Lung (tissue), 12 donors: ENCODE data around the gene SMC3. TPM values are rescaled to one million over a fixed set of nuclear protein-coding genes. Genes with fewer than 3 reads are reported as not detected.

ENCODE experiments used
- ATAC-seq: fragments of 200-7000 bp; cut with Tn5 transposase; one replicate; pipeline ENCODE4 v1.9.1; 2020; ENCODE audit warnings: moderate number of reproducible peaks; ENCODE audit not compliant: insufficient read depth, low FRiP score
- DNase-seq, 3 donors: peaks; one replicate each; pipeline ENCODE4 v3.0.0-alpha.2; 2013 to 2017
- H3K27ac ChIP-seq, 2 donors: one replicate each; pipeline ENCODE4 v1.5.1; 2013; ENCODE audit warnings: mild to moderate bottlenecking in 2 of 2, moderate library complexity in 2 of 2, control low read depth in 1 of 2, inconsistent platforms in 1 of 2, low read depth in 1 of 2, low read length in 1 of 2
- H3K27me3 ChIP-seq, 3 donors: one replicate each; pipeline ENCODE4 v1.5.1; 2013; ENCODE audit warnings: low read length in 2 of 3; ENCODE audit not compliant: control insufficient read depth in 3 of 3, insufficient read depth in 3 of 3
- H3K36me3 ChIP-seq, 4 donors: one replicate each; pipeline ENCODE4 v1.5.1; 2013; ENCODE audit warnings: low read length in 4 of 4, mild to moderate bottlenecking in 1 of 4, moderate library complexity in 1 of 4; ENCODE audit not compliant: control insufficient read depth in 4 of 4, insufficient read depth in 4 of 4
- H3K4me1 ChIP-seq, 5 donors: one replicate each; pipeline ENCODE4 v1.5.1; 2013; ENCODE audit warnings: low read length in 5 of 5, mild to moderate bottlenecking in 2 of 5, moderate library complexity in 1 of 5; ENCODE audit not compliant: control insufficient read depth in 5 of 5, insufficient read depth in 5 of 5
- H3K4me3 ChIP-seq: one replicate; pipeline ENCODE4 v1.5.1; 2013; ENCODE audit warnings: mild to moderate bottlenecking, control low read depth, moderate library complexity
- H3K9ac ChIP-seq, 2 donors: one replicate each; pipeline ENCODE4 v1.5.1; 2013; ENCODE audit warnings: low read length in 2 of 2, control low read depth in 1 of 2; ENCODE audit not compliant: insufficient read depth in 1 of 2
- H3K9me3 ChIP-seq, 4 donors: one replicate each; pipeline ENCODE4 v1.5.1; 2013; ENCODE audit warnings: low read length in 3 of 4, mild to moderate bottlenecking in 1 of 4, moderate library complexity in 1 of 4; ENCODE audit not compliant: control insufficient read depth in 4 of 4, insufficient read depth in 3 of 4
- CTCF ChIP-seq: IDR thresholded peaks from 2 replicates; pipeline ENCODE4 v1.5.1; 2012; ENCODE audit warnings: mild to moderate bottlenecking; ENCODE audit errors: control extremely low read depth, extremely low read depth
- WGBS, 2 donors: extraction: QIAGEN DNeasy Blood & Tissue Kit; methylation state at CpG; one replicate each; pipeline ENCODE4 v1.1.7; 2013; 5-methylcytosine and 5-hydroxymethylcytosine counted together
- polyA plus RNA-seq, 2 donors: library from polyadenylated mRNA; stranded (reverse); fragments of 200-250 nt; gene quantifications; one replicate each; pipeline ENCODE4 v1.2.1, GENCODE V29; 2013
- total RNA-seq, 2 donors: library from RNA; depleted of rRNA in 1 of 2; stranded (reverse); fragments of >200 nt in 1 of 2; gene quantifications; one replicate each; pipeline ENCODE4 v1.2.1, GENCODE V29; 2014 to 2021
- donor health status: control.
- donor health status: control.
- donor health status: Bipolar disorder and iron deficiency.
- donor health status: healthy.
- donor health status: DM: yes; HTN: yes; CAD: no.

Gene SMC3
- total and polyA plus RNA-seq, 4 donors, result 11.9 to 41.3 (median 20.2) TPM

GRCh38 chr10:110540031-110540430 lies 27.5 kb upstream of the SMC3 start:
- Histone ChIP-seq H3K27me3 (no peaks in the 10 kb centered on the region), H3K9ac (no peak overlapping the region), H3K9me3 (no peaks in the 10 kb centered on the region), H3K27ac (no peak overlapping the region), H3K4me3 (no peak overlapping the region), H3K4me1 (peaks cover 0 to 7% (median 3%) of the 10 kb centered on the region in 5 donors), H3K36me3 (no peaks in the 10 kb centered on the region)
- DNase-seq (no peak), ATAC-seq (peak; percentile 51)
- TF ChIP-seq CTCF, result no peak
- WGBS, 2 donors, result 39 to 44% methylated on average over 1 of the region's 1 CpG

- no peak for DNase-seq
- peaks cover 0 to 10% (median 0%) of the 10 kb centered on the region in 5 donors for H3K4me1 ChIP-seq
- H3K9ac ChIP-seq, result peak overlapping the region in 1 of 2 donors; percentile 28
- no peak overlapping the region for H3K4me3 ChIP-seq
- no peak for ATAC-seq
- H3K27me3 ChIP-seq, result peaks cover 0 to 9% (median 8%) of the 10 kb centered on the region in 3 donors
- TF ChIP-seq CTCF, result no peak
- H3K36me3 ChIP-seq, result no peaks in the 10 kb centered on the region
- H3K27ac ChIP-seq, result peak overlapping the region in 1 of 2 donors; percentile 7
- no peaks in the 10 kb centered on the region for H3K9me3 ChIP-seq
Measured at GRCh38 chr10:110544958-110545537, 22.4 kb upstream of the SMC3 start.

- H3K9ac ChIP-seq, result no peak overlapping the region
- no peak overlapping the region for H3K4me3 ChIP-seq
- H3K27ac ChIP-seq, result no peak overlapping the region
- no peak for DNase-seq
- no peaks in the 10 kb centered on the region for H3K9me3 ChIP-seq
- ATAC-seq, result no peak
- H3K4me1 ChIP-seq, result peaks cover 0 to 10% (median 0%) of the 10 kb centered on the region in 5 donors
- 58 to 76% methylated on average over 6 of the region's 6 CpGs for WGBS, 2 donors
- H3K36me3 ChIP-seq, result no peaks in the 10 kb centered on the region
- H3K27me3 ChIP-seq, result peaks cover 0 to 15% (median 8%) of the 10 kb centered on the region in 3 donors
- TF ChIP-seq CTCF, result no peak
Measured at GRCh38 chr10:110546077-110546476, 21.4 kb upstream of the SMC3 start.
